A549 (cell line): ENCODE results near the gene GNA12. TPM values are rescaled to one million over a fixed set of nuclear protein-coding genes. Genes with fewer than 3 reads are reported as not detected.

ENCODE experiments used
- ATAC-seq, 2 experiments: fragments of 200-7000 bp in 1 of 2; fragments of >200 bp in 1 of 2; cut with Nextera tagmentation in 1 of 2; cut with Tn5 transposase in 1 of 2; 3 replicates each; pipeline versions ENCODE4 v1.8.0 to v1.9.1; 2018 to 2020; ENCODE audit warnings: mild to moderate bottlenecking in 1 of 2, moderate library complexity in 1 of 2
- CTCF ChIA-PET: fragments of 300-600 bp; sonication (Branson Sonifier 250); formaldehyde crosslinking; extraction: SDS; loops from one replicate; lab custom pipeline; 2021; ENCODE audit warnings: antibody characterized with exemption, inconsistent platforms; lab: Yijun Ruan, JAX
- POLR2A ChIA-PET: fragments of 350-600 bp; formaldehyde crosslinking; extraction: SDS; loops from one replicate; lab custom pipeline; 2021; ENCODE audit warnings: antibody characterized with exemption, inconsistent platforms; lab: Yijun Ruan, JAX
- DNase-seq, 2 experiments: peaks; one replicate each; pipeline versions ENCODE4 v3.0.0 to v3.0.0-alpha.2; 2011 to 2016; ENCODE audit warnings: low read depth in 1 of 2, low spot score in 1 of 2
- FAIRE-seq: peaks from 2 replicates; lab custom pipeline; 2011; peaks lifted over from hg19 to GRCh38; lab: Jason Lieb, UNC
- H3K27ac ChIP-seq, 2 experiments: fragments of >200 bp; sonication (Bioruptor Twin); formaldehyde crosslinking; 3 replicates each; pipeline ENCODE4 v1.5.1; 2016 to 2017
- H3K4me1 ChIP-seq: fragments of >200 bp; sonication (Bioruptor Twin); formaldehyde crosslinking; 3 replicates; pipeline ENCODE4 v1.6.1; 2016
- H3K4me2 ChIP-seq: fragments of >200 bp; sonication (Bioruptor Twin); formaldehyde crosslinking; 3 replicates; pipeline ENCODE4 v1.6.1; 2016
- H3K4me3 ChIP-seq: fragments of >200 bp; sonication (Bioruptor Twin); formaldehyde crosslinking; 3 replicates; pipeline ENCODE4 v1.5.1; 2016
- H3K9me3 ChIP-seq: fragments of >200 bp; sonication (Bioruptor Twin); formaldehyde crosslinking; 3 replicates; pipeline ENCODE4 v1.6.1; 2016
- ATOH8 ChIP-seq: fragments of 250-450 bp; sonication (Bioruptor Pico); IDR thresholded peaks from 2 replicates; pipeline ENCODE4 v1.5.0; 2020; ENCODE audit warnings: low read depth, mild to moderate bottlenecking, moderate library complexity
- BHLHE40 ChIP-seq: IDR thresholded peaks from 2 replicates; pipeline ENCODE4 v1.6.1; 2012; ENCODE audit warnings: low read depth, low read length, inconsistent platforms
- CEBPB ChIP-seq, 2 experiments: fragments of >200 bp in 1 of 2; sonication (Bioruptor Twin) in 1 of 2; formaldehyde crosslinking in 1 of 2; IDR thresholded peaks; 2 replicates each; pipeline ENCODE4 v1.6.1; 2012 to 2016
- CHD2 ChIP-seq: fragments of 150-350 bp; IDR thresholded peaks from 2 replicates; pipeline ENCODE4 v1.6.1; 2014; ENCODE audit warnings: low read length; ENCODE audit not compliant: partially characterized antibody
- CHD4 ChIP-seq: fragments of 200-600 bp; sonication (generic); IDR thresholded peaks from 2 replicates; pipeline ENCODE4 v1.6.1; 2016; ENCODE audit warnings: antibody characterized with exemption, mild to moderate bottlenecking, borderline replicate concordance
- EHF ChIP-seq: fragments of 250-450 bp; sonication (Bioruptor Pico); IDR thresholded peaks from 2 replicates; pipeline ENCODE4 v1.5.0; 2020; ENCODE audit warnings: mild to moderate bottlenecking
- ELK1 ChIP-seq: fragments of 150-350 bp; IDR thresholded peaks from 2 replicates; pipeline ENCODE4 v1.6.1; 2014; ENCODE audit warnings: low read depth, mild to moderate bottlenecking, low read length
- HDAC2 ChIP-seq: fragments of 200-600 bp; sonication (generic); IDR thresholded peaks from 2 replicates; pipeline ENCODE4 v1.6.1; 2016
- HMGXB4 ChIP-seq: fragments of 250-450 bp; sonication (Bioruptor Pico); IDR thresholded peaks from 2 replicates; pipeline ENCODE4 v1.5.0; 2021; ENCODE audit warnings: mild to moderate bottlenecking, moderate library complexity, borderline replicate concordance
- HOXB5 ChIP-seq: fragments of 250-450 bp; sonication (Bioruptor Pico); IDR thresholded peaks from 2 replicates; pipeline ENCODE4 v1.5.0; 2020; ENCODE audit warnings: mild to moderate bottlenecking, moderate library complexity
- POLR2A ChIP-seq: IDR thresholded peaks from 2 replicates; pipeline ENCODE4 v1.6.1; 2012; ENCODE audit warnings: mild to moderate bottlenecking, low read length
- RAD21 ChIP-seq, 2 experiments: fragments of >200 bp in 1 of 2; sonication (Bioruptor Twin) in 1 of 2; formaldehyde crosslinking in 1 of 2; IDR thresholded peaks in 1 of 2; conservative IDR thresholded peaks in 1 of 2; 2 replicates in 1 of 2; 3 replicates in 1 of 2; pipeline ENCODE4 v1.6.1; 2012 to 2018; ENCODE audit warnings: inconsistent platforms in 1 of 2
- SMC3 ChIP-seq: fragments of >200 bp; sonication (Bioruptor Twin); formaldehyde crosslinking; IDR thresholded peaks from 3 replicates; pipeline ENCODE4 v1.6.1; 2018; ENCODE audit warnings: inconsistent platforms
- TP53 ChIP-seq: fragments of 250-450 bp; sonication (Bioruptor Pico); IDR thresholded peaks from 2 replicates; pipeline ENCODE4 v1.5.0; 2021; ENCODE audit warnings: mild to moderate bottlenecking, moderate library complexity
- USF2 ChIP-seq: fragments of 450-650 bp; IDR thresholded peaks from 2 replicates; pipeline ENCODE4 v1.6.1; 2014; ENCODE audit warnings: antibody characterized with exemption
- WGBS: methylation state at CpG from one replicate; pipeline ENCODE4 v1.1.6; 2017; ENCODE audit errors: missing lambda C conversion rate; 5-methylcytosine and 5-hydroxymethylcytosine counted together
- polyA plus RNA-seq, 4 experiments: library from polyadenylated mRNA; depleted of rRNA in 3 of 4; stranded (reverse); fragments of >200 nt; fragmentation: RNase III in 1 of 4; extraction: RNeasy Plus Mini Kit Qiagen cat#74134 plus additional on column Dnase treatment in 1 of 4; gene quantifications; 2 replicates in 3 of 4; 3 replicates in 1 of 4; pipeline ENCODE4 v1.2.3, GENCODE V29; 2011 to 2017
- TF ChIP-seq, protein P1 (sequence below): IDR thresholded peaks from 2 replicates; pipeline ENCODE4 v1.6.1; 2012

GNA12 gene
- polyA plus RNA-seq, 2 of the 4 experiments (the other 2 are of a cell fraction), result 33.0 to 43.7 TPM

GRCh38 chr7:2761131-2761624 lies 82.9 kb downstream of the GNA12 start:
- TF ChIP-seq HDAC2, result no peak
- TF ChIP-seq CHD4, result no peak
- TF ChIP-seq TP53 (CRISPR knock-in tag), result no peak
- no peak for TF ChIP-seq CHD2
- DNase-seq, result no peak
- H3K9me3 ChIP-seq, result no peaks in the 10 kb centered on the region
- peak overlapping the region; percentile 92 to 95 for H3K27ac ChIP-seq
- ChIA-PET CTCF (interaction anchor here (0.6 to 3.8 kb wide), 13 partner anchors 25 to 1256 kb away, joined by 3 to 15 read pairs (median 4); no protein-coding TSS in a partner anchor), POLR2A (no interaction called here)
- H3K4me1 ChIP-seq, result peaks cover 48% of the 10 kb centered on the region
- peak overlapping the region; percentile 93 for H3K4me2 ChIP-seq
- 86% methylated on average over 19 of the region's 19 CpGs for WGBS
- H3K4me3 ChIP-seq, result no peak overlapping the region
- ATAC-seq, result no peak
- no peak for FAIRE-seq

DNA sequence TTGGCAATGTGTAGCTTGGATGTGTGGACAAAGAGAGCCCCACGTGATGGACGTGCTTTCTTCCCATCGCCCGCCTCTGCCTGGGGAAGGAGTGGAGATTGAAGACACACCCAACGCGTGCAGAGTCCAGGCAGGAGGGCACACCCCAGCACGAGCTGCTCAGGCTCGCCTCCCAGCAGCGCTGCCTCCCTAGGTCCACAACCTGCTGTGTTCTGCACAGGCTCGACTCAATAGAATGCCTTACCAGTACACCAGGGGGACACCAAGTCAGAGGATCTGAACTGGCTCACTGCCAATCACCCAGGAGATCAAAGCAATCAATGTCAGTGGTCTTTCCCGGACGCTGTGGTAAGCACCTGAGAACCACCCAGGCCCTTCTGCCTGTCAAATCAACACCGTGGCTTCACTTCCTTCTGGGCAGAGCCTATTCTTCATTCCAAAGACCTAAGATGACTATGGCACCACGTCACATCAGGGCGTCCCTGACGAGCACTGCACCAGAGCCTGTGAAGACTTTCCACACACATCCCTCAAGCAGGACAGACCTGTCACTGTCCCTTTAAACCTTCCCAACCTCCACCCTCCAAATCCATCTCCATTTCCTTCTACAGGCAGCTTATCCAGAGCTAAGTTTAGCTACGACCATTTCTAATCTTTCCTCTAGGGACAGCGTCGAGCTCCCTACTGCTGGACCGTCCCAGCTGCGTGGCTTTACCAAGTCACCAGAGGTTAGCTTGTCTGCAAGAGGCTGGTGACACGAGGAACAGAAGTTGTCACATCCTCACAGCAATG lies 83.8 kb downstream of the GNA12 start:
- peak; percentile 66 to 82 for ATAC-seq
- H3K4me3 ChIP-seq, result no peak overlapping the region
- WGBS, result 14% methylated on average over 22 of the region's 22 CpGs

DNA sequence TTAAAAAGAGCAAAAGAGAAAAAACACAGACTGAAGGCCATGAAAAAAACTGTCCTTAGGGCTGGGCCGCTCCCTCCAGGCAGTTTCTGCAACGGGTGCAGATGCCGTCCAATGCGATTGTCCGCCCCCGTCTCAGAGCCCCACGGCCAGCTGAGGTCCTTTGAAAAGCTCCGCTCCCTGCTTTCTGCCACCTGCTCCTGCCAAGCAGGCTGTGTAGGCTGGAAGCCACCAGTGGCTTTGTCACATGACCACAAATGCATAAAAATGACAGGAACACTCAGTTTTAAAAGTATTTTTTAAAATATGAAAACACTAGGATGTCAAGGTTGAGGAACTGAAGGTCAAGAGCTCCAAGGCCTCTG lies 84.4 kb downstream of the GNA12 start:
- ChIA-PET CTCF (interaction anchor here (0.6 to 3.8 kb wide), 6 partner anchors 11 to 106 kb away, joined by 3 to 15 read pairs (median 5); no protein-coding TSS in a partner anchor), POLR2A (no interaction called here)
- Histone ChIP-seq H3K4me1 (peaks cover 48% of the 10 kb centered on the region), H3K4me2 (peak overlapping the region; percentile 93), H3K9me3 (no peaks in the 10 kb centered on the region), H3K4me3 (no peak overlapping the region), H3K27ac (peak overlapping the region; percentile 92 to 95)
- ATAC-seq (no peak), FAIRE-seq (no peak), DNase-seq (no peak)
- 90% methylated on average over 8 of the region's 8 CpGs for WGBS
- TF ChIP-seq HMGXB4 (CRISPR knock-in tag) (no peak), CEBPB (IDR thresholded peaks at IDR 0.05) (no peak), ELK1 (no peak), HOXB5 (no peak), POLR2A (no peak), RAD21 (conservative IDR thresholded peaks at IDR 0.05 in 1 of 2, IDR thresholded peaks at IDR 0.05 in 1 of 2) (no peak), TP53 (CRISPR knock-in tag) (no peak)
- TF ChIP-seq, protein P1, sequence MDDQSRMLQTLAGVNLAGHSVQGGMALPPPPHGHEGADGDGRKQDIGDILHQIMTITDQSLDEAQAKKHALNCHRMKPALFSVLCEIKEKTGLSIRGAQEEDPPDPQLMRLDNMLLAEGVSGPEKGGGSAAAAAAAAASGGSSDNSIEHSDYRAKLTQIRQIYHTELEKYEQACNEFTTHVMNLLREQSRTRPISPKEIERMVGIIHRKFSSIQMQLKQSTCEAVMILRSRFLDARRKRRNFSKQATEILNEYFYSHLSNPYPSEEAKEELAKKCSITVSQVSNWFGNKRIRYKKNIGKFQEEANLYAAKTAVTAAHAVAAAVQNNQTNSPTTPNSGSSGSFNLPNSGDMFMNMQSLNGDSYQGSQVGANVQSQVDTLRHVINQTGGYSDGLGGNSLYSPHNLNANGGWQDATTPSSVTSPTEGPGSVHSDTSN, result no peak

More for the DNA sequence above, 83.8 kb downstream of the GNA12 start:
- TF ChIP-seq BHLHE40, result peak; percentile 53
- no peak for TF ChIP-seq CHD4
- TF ChIP-seq RAD21 (conservative IDR thresholded peaks at IDR 0.05 in 1 of 2, IDR thresholded peaks at IDR 0.05 in 1 of 2), result peak; percentile 44 to 45
- TF ChIP-seq SMC3, result peak; percentile 35; the same call in 2 of the 3 replicates
- peak; percentile 62 for TF ChIP-seq USF2
- TF ChIP-seq ATOH8, result no peak
- no peak for TF ChIP-seq EHF (CRISPR knock-in tag)
- no peak for FAIRE-seq
- H3K9me3 ChIP-seq, result no peaks in the 10 kb centered on the region
- ChIA-PET POLR2A (interaction anchor here (0.6 kb wide), 1 partner anchor 43 kb away, joined by 4 read pairs; no protein-coding TSS in a partner anchor), CTCF (interaction anchor here (0.6 to 3.8 kb wide), 12 partner anchors 11 to 110 kb away, joined by 3 to 15 read pairs (median 4); no protein-coding TSS in a partner anchor)
- H3K4me2 ChIP-seq, result peak overlapping the region; percentile 93
- peaks cover 48% of the 10 kb centered on the region for H3K4me1 ChIP-seq
- DNase-seq, result peak; percentile 66 to 87
- peak overlapping the region; percentile 92 to 95 for H3K27ac ChIP-seq
